Measurements from ENCODE around the gene REG1A.

GRCh38 chr2:79085382-79085781 lies 34.9 kb upstream of the REG1A start:
- no peak for TF ChIP-seq EZH2phosphoT487 (IDR thresholded peaks at IDR 0.05; ENCODE audit: insufficient read depth, low read depth)
- no peak for TF ChIP-seq EZH2 (IDR thresholded peaks at IDR 0.05; ENCODE audit: insufficient read depth, poor library complexity, severe bottlenecking)

Data from GM23248 (cell line).